Mesothelial cell of epicardium (in vitro differentiated cells): Measurements from ENCODE around the gene LINGO4. TPM values are rescaled to one million over a fixed set of nuclear protein-coding genes. Genes with fewer than 3 reads are reported as not detected.

Experiments
- DNase-seq, 2 experiments: peaks; one replicate each; pipeline ENCODE4 v3.0.0; 2021; ENCODE audit warnings: low spot score in 2 of 2; ENCODE audit not compliant: unreplicated experiment in 2 of 2
- H3K27ac Mint-ChIP-seq: 2 replicates; pipeline ENCODE4 v1.8.0; 2021; ENCODE audit warnings: mixed read lengths
- H3K27me3 Mint-ChIP-seq: 2 replicates; pipeline ENCODE4 v1.8.0; 2021; ENCODE audit warnings: low read depth, mixed read lengths
- H3K36me3 Mint-ChIP-seq: 2 replicates; pipeline ENCODE4 v1.8.0; 2021; ENCODE audit warnings: mixed read lengths
- H3K4me1 Mint-ChIP-seq: 2 replicates; pipeline ENCODE4 v1.8.0; 2021; ENCODE audit warnings: mixed read lengths
- H3K4me3 Mint-ChIP-seq: 2 replicates; pipeline ENCODE4 v1.8.0; 2021; ENCODE audit warnings: mild to moderate bottlenecking, moderate library complexity, mixed read lengths
- H3K9me3 Mint-ChIP-seq: 2 replicates; pipeline ENCODE4 v1.8.0; 2021; ENCODE audit warnings: mixed read lengths
- total RNA-seq: library from RNA; stranded (reverse); gene quantifications from 3 replicates; pipeline ENCODE4 v1.2.1, GENCODE V29; 2021
- TF ChIP-seq, protein P1 (sequence below): fragments of 200-600 bp; sonication (generic); IDR thresholded peaks from one replicate; pipeline ENCODE4 v1.5.0; 2021; ENCODE audit warnings: antibody characterized with exemption; ENCODE audit not compliant: unreplicated experiment

Gene LINGO4
- total RNA-seq, 1 donor from 2014 or later = not detected

GRCh38 chr1:151817353-151817730 is 12.1 kb upstream of the LINGO4 start:
- H3K27ac Mint-ChIP-seq = no peak overlapping the region

DNA sequence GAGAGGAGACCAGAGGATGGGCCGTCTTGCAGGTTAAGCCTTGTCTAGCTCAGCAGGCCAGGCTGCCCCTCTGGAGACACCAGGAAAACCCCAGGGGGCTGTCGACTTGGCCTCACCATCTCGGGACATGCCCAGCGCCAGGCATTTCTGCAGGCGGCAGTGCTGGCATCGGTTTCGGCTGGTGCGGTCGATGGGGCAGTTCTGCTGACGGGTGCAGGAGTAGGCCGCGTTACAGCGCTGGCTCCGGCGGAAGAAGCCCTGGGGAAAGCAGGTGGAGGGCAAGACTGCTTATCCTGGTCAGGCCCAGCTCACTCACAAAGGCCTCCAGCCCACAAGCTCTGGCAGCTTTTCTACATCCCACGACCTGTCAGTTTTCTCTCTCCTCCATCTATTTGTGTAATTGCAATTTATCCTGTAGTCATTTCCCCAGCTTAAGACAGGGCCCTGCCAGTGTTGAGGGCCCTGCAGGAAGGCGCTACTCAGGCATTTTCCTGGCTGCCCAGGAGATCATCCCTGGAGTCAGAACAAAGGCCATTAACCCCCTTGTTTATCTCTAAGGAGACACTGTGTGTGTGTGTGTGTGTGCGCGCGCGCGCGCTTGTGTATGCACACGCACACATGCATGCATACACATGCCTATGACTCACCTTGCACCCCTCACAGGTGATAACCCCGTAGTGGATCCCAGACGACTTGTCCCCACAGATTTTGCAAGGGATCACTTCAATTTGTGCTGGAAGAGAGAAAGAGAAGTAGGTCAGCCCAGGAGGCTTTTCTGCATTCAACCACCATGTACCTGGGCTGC is 11.5 kb upstream of the LINGO4 start:
- peaks cover 22% of the 10 kb centered on the region for H3K27me3 Mint-ChIP-seq
- H3K4me3 Mint-ChIP-seq = no peak overlapping the region
- no peak for DNase-seq
- TF ChIP-seq, protein P1, sequence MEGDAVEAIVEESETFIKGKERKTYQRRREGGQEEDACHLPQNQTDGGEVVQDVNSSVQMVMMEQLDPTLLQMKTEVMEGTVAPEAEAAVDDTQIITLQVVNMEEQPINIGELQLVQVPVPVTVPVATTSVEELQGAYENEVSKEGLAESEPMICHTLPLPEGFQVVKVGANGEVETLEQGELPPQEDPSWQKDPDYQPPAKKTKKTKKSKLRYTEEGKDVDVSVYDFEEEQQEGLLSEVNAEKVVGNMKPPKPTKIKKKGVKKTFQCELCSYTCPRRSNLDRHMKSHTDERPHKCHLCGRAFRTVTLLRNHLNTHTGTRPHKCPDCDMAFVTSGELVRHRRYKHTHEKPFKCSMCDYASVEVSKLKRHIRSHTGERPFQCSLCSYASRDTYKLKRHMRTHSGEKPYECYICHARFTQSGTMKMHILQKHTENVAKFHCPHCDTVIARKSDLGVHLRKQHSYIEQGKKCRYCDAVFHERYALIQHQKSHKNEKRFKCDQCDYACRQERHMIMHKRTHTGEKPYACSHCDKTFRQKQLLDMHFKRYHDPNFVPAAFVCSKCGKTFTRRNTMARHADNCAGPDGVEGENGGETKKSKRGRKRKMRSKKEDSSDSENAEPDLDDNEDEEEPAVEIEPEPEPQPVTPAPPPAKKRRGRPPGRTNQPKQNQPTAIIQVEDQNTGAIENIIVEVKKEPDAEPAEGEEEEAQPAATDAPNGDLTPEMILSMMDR = no peak
- no peak overlapping the region for H3K27ac Mint-ChIP-seq
- H3K9me3 Mint-ChIP-seq = no peaks in the 10 kb centered on the region
- H3K36me3 Mint-ChIP-seq = no peaks in the 10 kb centered on the region
- H3K4me1 Mint-ChIP-seq = no peaks in the 10 kb centered on the region

More at GRCh38 chr1:151817353-151817730, 12.1 kb upstream of the LINGO4 start:
- Mint-ChIP-seq H3K36me3 (no peaks in the 10 kb centered on the region), H3K9me3 (no peaks in the 10 kb centered on the region), H3K27me3 (peaks cover 24% of the 10 kb centered on the region), H3K4me3 (no peak overlapping the region), H3K4me1 (no peaks in the 10 kb centered on the region)
- DNase-seq = no peak
- TF ChIP-seq, protein P1 = no peak

DNA sequence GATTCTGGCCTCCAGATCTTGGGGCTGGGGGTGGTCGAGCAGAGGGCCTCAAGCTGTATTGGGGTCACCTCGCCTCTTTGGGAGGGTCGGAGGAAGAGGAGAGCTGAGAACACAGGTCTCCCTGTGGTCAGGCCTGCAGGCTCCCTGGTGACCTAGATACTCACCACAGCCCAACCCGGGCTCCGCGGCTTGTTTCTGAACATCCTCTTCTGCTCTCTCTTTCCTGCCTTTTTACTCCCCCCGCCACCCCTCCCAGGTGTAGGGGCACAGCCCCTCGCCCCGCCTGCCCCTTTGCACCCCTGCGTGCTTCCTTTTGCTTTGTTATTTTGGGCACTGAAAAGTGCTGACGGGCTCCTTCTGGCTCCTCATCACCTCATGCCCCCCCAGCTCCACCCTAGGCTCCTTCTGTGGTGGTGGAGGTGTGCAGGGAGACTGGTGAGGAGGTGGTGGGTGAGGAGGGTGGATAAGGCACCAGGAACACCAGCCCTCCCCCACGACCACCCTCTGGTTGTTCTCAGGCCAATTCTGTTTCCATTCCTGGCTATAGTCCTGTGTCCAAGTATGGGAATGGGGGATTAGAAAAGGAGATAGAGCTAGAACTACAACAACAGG is 10.6 kb upstream of the LINGO4 start:
- no peak overlapping the region for H3K27ac Mint-ChIP-seq
- H3K27me3 Mint-ChIP-seq = peaks cover 22% of the 10 kb centered on the region
- DNase-seq = no peak
- TF ChIP-seq, protein P1 = no peak
- no peaks in the 10 kb centered on the region for H3K4me1 Mint-ChIP-seq
- no peaks in the 10 kb centered on the region for H3K36me3 Mint-ChIP-seq
- H3K9me3 Mint-ChIP-seq = no peaks in the 10 kb centered on the region
- H3K4me3 Mint-ChIP-seq = no peak overlapping the region

GRCh38 chr1:151814971-151815545 is 9.8 kb upstream of the LINGO4 start:
- Mint-ChIP-seq H3K27me3 (peaks cover 22% of the 10 kb centered on the region), H3K4me1 (no peaks in the 10 kb centered on the region), H3K27ac (no peak overlapping the region), H3K36me3 (no peaks in the 10 kb centered on the region), H3K9me3 (no peaks in the 10 kb centered on the region), H3K4me3 (no peak overlapping the region)
- TF ChIP-seq, protein P1 = no peak
- no peak for DNase-seq

GRCh38 chr1:151814426-151814825 is 9.2 kb upstream of the LINGO4 start:
- Mint-ChIP-seq H3K27me3 (peaks cover 22% of the 10 kb centered on the region), H3K9me3 (no peaks in the 10 kb centered on the region), H3K4me1 (no peaks in the 10 kb centered on the region), H3K36me3 (no peaks in the 10 kb centered on the region), H3K4me3 (no peak overlapping the region), H3K27ac (no peak overlapping the region)
- no peak for DNase-seq
- TF ChIP-seq, protein P1 = no peak
